WTC11 (cell line): ENCODE measurements around the gene YPEL1. TPM values are rescaled to one million over a fixed set of nuclear protein-coding genes. Genes with fewer than 3 reads are reported as not detected.

Experiments
- ATAC-seq: fragments of 200-7000 bp; cut with Tn5 transposase; 2 replicates; pipeline ENCODE4 v1.10.0; 2021; ENCODE audit warnings: mild to moderate bottlenecking, moderate library complexity
- CTCF ChIA-PET: fragments of 300-600 bp; sonication (Branson Sonifier 250); formaldehyde crosslinking; loops from one replicate; lab custom pipeline; 2021; ENCODE audit warnings: antibody characterized with exemption; lab: Charles Lee
- POLR2A ChIA-PET: fragments of 350-600 bp; sonication (Branson Sonifier 250); formaldehyde crosslinking; loops from one replicate; lab custom pipeline; 2021; ENCODE audit warnings: antibody characterized with exemption; lab: Charles Lee
- DNase-seq: peaks from one replicate; pipeline ENCODE4 v3.0.0; 2021; ENCODE audit warnings: low spot score
- H3K27ac Mint-ChIP-seq: 2 replicates; pipeline ENCODE4 v1.8.0; 2021; ENCODE audit warnings: mixed read lengths
- H3K27me3 Mint-ChIP-seq: 2 replicates; pipeline ENCODE4 v1.8.0; 2021; ENCODE audit warnings: low read depth, mild to moderate bottlenecking, moderate library complexity, mixed read lengths
- H3K36me3 Mint-ChIP-seq: 2 replicates; pipeline ENCODE4 v1.8.0; 2021; ENCODE audit warnings: mixed read lengths
- H3K4me1 Mint-ChIP-seq: 2 replicates; pipeline ENCODE4 v1.8.0; 2022; ENCODE audit warnings: mixed read lengths
- H3K4me3 Mint-ChIP-seq: 2 replicates; pipeline ENCODE4 v1.8.0; 2021; ENCODE audit warnings: mild to moderate bottlenecking, moderate library complexity, mixed read lengths
- H3K9me3 Mint-ChIP-seq: 2 replicates; pipeline ENCODE4 v1.8.0; 2021; ENCODE audit warnings: mixed read lengths
- ATF1 ChIP-seq: sonication (generic); formaldehyde crosslinking; IDR thresholded peaks from 2 replicates; pipeline ENCODE4 v1.8.1; 2023; ENCODE audit warnings: mild to moderate bottlenecking, moderate library complexity, missing genetic modification reagents
- CDX4 ChIP-seq: fragments of 250-450 bp; sonication (Bioruptor Pico); IDR thresholded peaks from 2 replicates; pipeline ENCODE4 v1.9.0; 2021; ENCODE audit warnings: moderate library complexity, mild to moderate bottlenecking, inconsistent platforms, borderline replicate concordance
- E2F5 ChIP-seq: sonication (generic); formaldehyde crosslinking; IDR thresholded peaks from 2 replicates; pipeline ENCODE4 v1.8.1; 2022; ENCODE audit warnings: mild to moderate bottlenecking, moderate library complexity, missing genetic modification reagents
- ELF4 ChIP-seq: sonication (generic); formaldehyde crosslinking; IDR thresholded peaks from 2 replicates; pipeline ENCODE4 v1.8.1; 2022; ENCODE audit warnings: low read depth, mild to moderate bottlenecking, moderate library complexity, missing genetic modification reagents
- EMX1 ChIP-seq: fragments of 250-450 bp; sonication (Bioruptor Pico); IDR thresholded peaks from 2 replicates; pipeline ENCODE4 v1.8.0; 2021; ENCODE audit warnings: mild to moderate bottlenecking
- FOXJ3 ChIP-seq: sonication (generic); formaldehyde crosslinking; IDR thresholded peaks from 2 replicates; pipeline ENCODE4 v1.9.0; 2021; ENCODE audit warnings: missing genetic modification reagents, mild to moderate bottlenecking, borderline replicate concordance
- FOXK1 ChIP-seq: sonication (generic); formaldehyde crosslinking; IDR thresholded peaks from 2 replicates; pipeline ENCODE4 v1.8.0; 2022; ENCODE audit warnings: mild to moderate bottlenecking, moderate library complexity, missing genetic modification reagents
- FOXP4 ChIP-seq: sonication (generic); formaldehyde crosslinking; IDR thresholded peaks from 2 replicates; pipeline ENCODE4 v1.8.0; 2022; ENCODE audit warnings: mild to moderate bottlenecking, missing genetic modification reagents
- IRF1 ChIP-seq: sonication (generic); formaldehyde crosslinking; IDR thresholded peaks from 2 replicates; pipeline ENCODE4 v1.8.0; 2023; ENCODE audit warnings: missing genetic modification reagents
- NFATC4 ChIP-seq: fragments of 250-450 bp; sonication (Bioruptor Pico); IDR thresholded peaks from 2 replicates; pipeline ENCODE4 v1.9.0; 2021; ENCODE audit warnings: mild to moderate bottlenecking
- NR2C2 ChIP-seq: sonication (generic); formaldehyde crosslinking; IDR thresholded peaks from 2 replicates; pipeline ENCODE4 v1.8.0; 2022; ENCODE audit warnings: mild to moderate bottlenecking, missing genetic modification reagents
- PRDM15 ChIP-seq: sonication (generic); formaldehyde crosslinking; IDR thresholded peaks from 2 replicates; pipeline ENCODE4 v1.8.0; 2022; ENCODE audit warnings: missing genetic modification reagents
- TCF7 ChIP-seq: sonication (generic); formaldehyde crosslinking; IDR thresholded peaks from 2 replicates; pipeline ENCODE4 v1.8.0; 2022; ENCODE audit warnings: mild to moderate bottlenecking, low read depth, missing genetic modification reagents, moderate library complexity
- TP53 ChIP-seq: sonication (generic); formaldehyde crosslinking; IDR thresholded peaks from 2 replicates; pipeline ENCODE4 v1.8.1; 2023; ENCODE audit warnings: mild to moderate bottlenecking, missing genetic modification reagents
- USF2 ChIP-seq: sonication (generic); formaldehyde crosslinking; IDR thresholded peaks from 2 replicates; pipeline ENCODE4 v1.8.1; 2023; ENCODE audit warnings: mild to moderate bottlenecking, missing genetic modification reagents, moderate library complexity
- ZBTB43 ChIP-seq: sonication (generic); formaldehyde crosslinking; IDR thresholded peaks from 2 replicates; pipeline ENCODE4 v1.8.1; 2023; ENCODE audit warnings: mild to moderate bottlenecking, missing genetic modification reagents
- ZNF138 ChIP-seq: sonication (generic); formaldehyde crosslinking; conservative IDR thresholded peaks from 2 replicates; pipeline ENCODE4 v1.8.1; 2022; ENCODE audit warnings: mild to moderate bottlenecking, moderate library complexity, missing genetic modification reagents
- ZNF512 ChIP-seq: sonication (generic); formaldehyde crosslinking; IDR thresholded peaks from 2 replicates; pipeline ENCODE4 v1.8.1; 2022; ENCODE audit warnings: missing genetic modification reagents, borderline replicate concordance
- total RNA-seq: library from RNA; stranded (reverse); gene quantifications from 3 replicates; pipeline ENCODE4 v1.2.3, GENCODE V29; 2021

YPEL1 gene
- total RNA-seq, 1 experiment from 2014 or later, result 7.7 TPM

GRCh38 chr22:21701384-21701971 is 34.1 kb downstream of the YPEL1 start:
- no peak overlapping the region for H3K4me3 Mint-ChIP-seq
- POLR2A ChIA-PET, result no interaction called here
- H3K4me1 Mint-ChIP-seq, result no peaks in the 10 kb centered on the region

GRCh38 chr22:21700822-21701221 is 34.8 kb downstream of the YPEL1 start:
- ATAC-seq (no peak), DNase-seq (no peak)
- no peaks in the 10 kb centered on the region for H3K4me1 Mint-ChIP-seq
- no peaks in the 10 kb centered on the region for H3K27me3 Mint-ChIP-seq
- CTCF ChIA-PET, result no interaction called here
- no peak overlapping the region for H3K27ac Mint-ChIP-seq
- no peak overlapping the region for H3K4me3 Mint-ChIP-seq
- H3K9me3 Mint-ChIP-seq, result no peaks in the 10 kb centered on the region
- POLR2A ChIA-PET, result no interaction called here
- peaks cover 24% of the 10 kb centered on the region; the same call in 1 of the 2 replicates for H3K36me3 Mint-ChIP-seq
- TF ChIP-seq ELF4 (CRISPR knock-in tag), result no peak
- TF ChIP-seq ATF1 (CRISPR knock-in tag), result no peak
- no peak for TF ChIP-seq NFATC4 (CRISPR knock-in tag)
- TF ChIP-seq TCF7, result no peak
- TF ChIP-seq FOXK1, result no peak
- no peak for TF ChIP-seq IRF1 (CRISPR knock-in tag)
- no peak for TF ChIP-seq USF2
- no peak for TF ChIP-seq EMX1
- no peak for TF ChIP-seq FOXP4 (CRISPR knock-in tag)
- no peak for TF ChIP-seq FOXJ3
- TF ChIP-seq ZBTB43 (CRISPR knock-in tag), result no peak
- no peak for TF ChIP-seq ZNF512
- no peak for TF ChIP-seq CDX4
- no peak for TF ChIP-seq ZNF138
- TF ChIP-seq TP53 (CRISPR knock-in tag), result no peak

More at GRCh38 chr22:21701384-21701971, 34.1 kb downstream of the YPEL1 start:
- no peak for TF ChIP-seq PRDM15
- no peak for TF ChIP-seq NR2C2 (CRISPR knock-in tag)
- TF ChIP-seq TP53 (CRISPR knock-in tag), result no peak
- no peak for TF ChIP-seq E2F5 (CRISPR knock-in tag)
- CTCF ChIA-PET, result no interaction called here
- Mint-ChIP-seq H3K27ac (no peak overlapping the region), H3K27me3 (no peaks in the 10 kb centered on the region), H3K9me3 (no peaks in the 10 kb centered on the region), H3K36me3 (peaks cover 24% of the 10 kb centered on the region; the same call in 1 of the 2 replicates)
- ATAC-seq (no peak), DNase-seq (no peak)
